GM12878 (cell line): ENCODE measurements around the gene TMEM89. TPM values are rescaled to one million over a fixed set of nuclear protein-coding genes. Genes with fewer than 3 reads are reported as not detected.

ENCODE experiments used
- ATAC-seq: fragments of 200-7000 bp; cut with Tn5 transposase; 3 replicates; pipeline ENCODE4 v1.9.1; 2020; ENCODE audit warnings: mild to moderate bottlenecking, moderate library complexity
- BruUV-seq: library from RNA; stranded (reverse); fragments of 400-500 nt; replicated peaks from 2 replicates; lab custom pipeline; 2021; lab: Mats Ljungman, UMichigan
- CTCF ChIA-PET: fragments of 300-600 bp; sonication (Branson Sonifier 250); formaldehyde crosslinking; extraction: SDS; loops from one replicate; lab custom pipeline; 2021; ENCODE audit warnings: inconsistent platforms; lab: Yijun Ruan, JAX
- POLR2A ChIA-PET: fragments of 350-600 bp; formaldehyde crosslinking; extraction: SDS; loops from one replicate; lab custom pipeline; 2021; ENCODE audit warnings: inconsistent platforms; lab: Charles Lee
- RAD21 ChIA-PET: fragments of 300-600 bp; sonication (Branson Sonifier 250); formaldehyde crosslinking; loops from one replicate; lab custom pipeline; 2023; ENCODE audit warnings: antibody characterized with exemption; ENCODE audit not compliant: unreplicated experiment; lab: Charles Lee
- SMC1A ChIA-PET: fragments of 300-600 bp; sonication (Branson Sonifier 250); formaldehyde crosslinking; loops from one replicate; lab custom pipeline; 2023; ENCODE audit not compliant: unreplicated experiment, uncharacterized antibody; lab: Charles Lee
- DNase-seq: peaks from one replicate; pipeline ENCODE4 v3.0.0-alpha.2; 2011; ENCODE audit warnings: low read depth, low spot score
- FAIRE-seq: peaks from 3 replicates; lab custom pipeline; 2011; peaks lifted over from hg19 to GRCh38; lab: Jason Lieb, UNC
- H2AFZ ChIP-seq: 2 replicates; pipeline ENCODE4 v1.6.0; 2011; ENCODE audit warnings: low read depth, low read length, control low read depth; ENCODE audit not compliant: control insufficient read depth
- H3K27ac ChIP-seq: 2 replicates; pipeline ENCODE4 v1.5.1; 2011; ENCODE audit warnings: control low read depth; ENCODE audit not compliant: control insufficient read depth, insufficient read depth
- H3K27me3 ChIP-seq, 2 experiments: replicated peaks in 1 of 2; 2 replicates each; pipeline versions ENCODE4 v1.6.0 to v1.6.1; 2011; ENCODE audit warnings: low read length in 1 of 2; ENCODE audit not compliant: control insufficient read depth in 2 of 2, insufficient read depth in 2 of 2
- H3K36me3 ChIP-seq, 2 experiments: 2 replicates each; pipeline ENCODE4 v1.5.1; 2011; ENCODE audit warnings: low read length in 1 of 2; ENCODE audit not compliant: control insufficient read depth in 2 of 2, insufficient read depth in 2 of 2
- H3K4me1 ChIP-seq: 2 replicates; pipeline ENCODE4 v1.6.1; 2011; ENCODE audit warnings: mild to moderate bottlenecking, low read length, moderate library complexity, mixed read lengths; ENCODE audit not compliant: control insufficient read depth, insufficient read depth
- H3K4me2 ChIP-seq: 2 replicates; pipeline ENCODE4 v1.6.0; 2011; ENCODE audit warnings: control low read depth; ENCODE audit not compliant: control insufficient read depth, insufficient read depth
- H3K4me3 ChIP-seq: fragments of 200-600 bp; sonication (generic); 2 replicates; pipeline ENCODE4 v1.5.1; 2016
- H3K79me2 ChIP-seq: 2 replicates; pipeline ENCODE4 v1.6.0; 2011; ENCODE audit warnings: low read length; ENCODE audit not compliant: control insufficient read depth, insufficient read depth
- H3K9ac ChIP-seq: 2 replicates; pipeline ENCODE4 v1.8.0; 2011; ENCODE audit warnings: low read length, control low read depth, mixed read lengths; ENCODE audit not compliant: control insufficient read depth, insufficient read depth
- H3K9me3 ChIP-seq: replicated peaks from 3 replicates; pipeline ENCODE4 v1.5.1; 2011; ENCODE audit warnings: mild to moderate bottlenecking, low read length; ENCODE audit not compliant: control insufficient read depth, insufficient read depth
- H4K20me1 ChIP-seq: 2 replicates; pipeline ENCODE4 v1.6.0; 2011; ENCODE audit not compliant: control insufficient read depth, insufficient read depth
- BCLAF1 ChIP-seq: fragments of 450-650 bp; IDR thresholded peaks from 2 replicates; pipeline ENCODE4 v1.6.1; 2017; ENCODE audit warnings: antibody characterized with exemption, mild to moderate bottlenecking, moderate library complexity
- E2F4 ChIP-seq: IDR thresholded peaks from 2 replicates; pipeline ENCODE4 v1.6.1; 2012; ENCODE audit warnings: low read depth, low read length, improper control_type of control experiment
- FOXK2 ChIP-seq: fragments of 450-650 bp; IDR thresholded peaks from 2 replicates; pipeline ENCODE4 v1.6.1; 2017; ENCODE audit warnings: mild to moderate bottlenecking, moderate library complexity
- IKZF1 ChIP-seq: fragments of 450-650 bp; conservative IDR thresholded peaks from 2 replicates; pipeline ENCODE4 v1.6.1; 2017; ENCODE audit warnings: antibody characterized with exemption, mild to moderate bottlenecking
- KLF5 ChIP-seq: fragments of 450-650 bp; IDR thresholded peaks from 2 replicates; pipeline ENCODE4 v1.6.1; 2014; ENCODE audit warnings: mild to moderate bottlenecking; ENCODE audit not compliant: partially characterized antibody
- LARP7 ChIP-seq: fragments of 450-650 bp; IDR thresholded peaks from 2 replicates; pipeline ENCODE4 v1.6.1; 2017; ENCODE audit warnings: mild to moderate bottlenecking
- PAX8 ChIP-seq: fragments of 450-650 bp; IDR thresholded peaks from 2 replicates; pipeline ENCODE4 v1.6.1; 2017; ENCODE audit warnings: mild to moderate bottlenecking, moderate library complexity
- POLR2AphosphoS2 ChIP-seq: IDR thresholded peaks from 2 replicates; pipeline ENCODE4 v1.6.1; 2011; ENCODE audit warnings: low read depth, mild to moderate bottlenecking, low read length, improper control_type of control experiment, moderate library complexity
- SMAD5 ChIP-seq: IDR thresholded peaks from 2 replicates; pipeline ENCODE4 v1.6.1; 2016; ENCODE audit warnings: antibody characterized with exemption, low read depth
- SMARCA5 ChIP-seq: fragments of 450-650 bp; IDR thresholded peaks from 2 replicates; pipeline ENCODE4 v1.6.1; 2017; ENCODE audit warnings: mild to moderate bottlenecking
- STAT3 ChIP-seq: IDR thresholded peaks from 2 replicates; pipeline ENCODE4 v1.6.1; 2011; ENCODE audit warnings: low read depth, low read length, improper control_type of control experiment
- ZBED1 ChIP-seq: IDR thresholded peaks from 2 replicates; pipeline ENCODE4 v1.6.1; 2016; ENCODE audit warnings: borderline replicate concordance
- WGBS: methylation state at CpG from one replicate; pipeline ENCODE4 v1.1.6; 2016; ENCODE audit warnings: low lambda C conversion rate; ENCODE audit not compliant: insufficient replicate concordance, insufficient coverage; ENCODE audit errors: missing lambda C conversion rate; 5-methylcytosine and 5-hydroxymethylcytosine counted together
- in situ Hi-C: fragments of 300-500 bp; cut with MboI; formaldehyde crosslinking; loops from 9 replicates; pipeline ENCODE4 v1.14.3; 2018; ENCODE audit warnings: mixed read lengths
- intact Hi-C: fragments of 100-400 bp; cut with micrococcal nuclease; formaldehyde crosslinking; loops from one replicate; pipeline ENCODE4 v1.14.2; 2022; ENCODE audit not compliant: unreplicated experiment
- polyA plus RNA-seq, 11 experiments: library from polyadenylated mRNA; depleted of rRNA in 4 of 11; unstranded in 6 of 11; stranded (reverse) in 5 of 11; fragments of >200 nt; fragmentation: Nextera tagmentation in 4 of 11; fragmentation: Illumina TruSeq in 1 of 11; extraction: Ambion mirVana in 4 of 11; extraction: Trizol in 1 of 11; gene quantifications; 1 replicate in 1 of 11; 2 replicates in 10 of 11; pipeline versions ENCODE4 v1.2.1 to v1.2.3, GENCODE V29; 2011 to 2016; ENCODE audit warnings: inconsistent platforms in 2 of 11, missing spikeins in 2 of 11, low read depth in 1 of 11
- total RNA-seq, 4 experiments: library from RNA; depleted of rRNA in 3 of 4; stranded (reverse); fragments of >200 nt in 3 of 4; fragmentation: Illumina TruSeq in 1 of 4; extraction: Trizol in 1 of 4; gene quantifications; 2 replicates each; pipeline versions ENCODE4 v1.2.1 to v1.2.3, GENCODE V29; 2013 to 2021

TMEM89 gene
- total and polyA plus RNA-seq, 10 of the 15 experiments (the other 5 are each of a cell fraction or from before 2014, with no cell fraction given), result not detected

GRCh38 chr3:48575366-48575765 is 46.2 kb downstream of the TMEM89 start:
- Histone ChIP-seq H3K36me3 (no peaks in the 10 kb centered on the region), H2AFZ (no peak overlapping the region), H3K27ac (no peak overlapping the region), H3K79me2 (no peaks in the 10 kb centered on the region), H4K20me1 (no peaks in the 10 kb centered on the region), H3K4me2 (no peak overlapping the region), H3K9me3 (no peaks in the 10 kb centered on the region), H3K4me3 (no peak overlapping the region), H3K27me3 (no peaks in the 10 kb centered on the region; a peak in 1 of 4 replicates), H3K9ac (no peak overlapping the region), H3K4me1 (no peaks in the 10 kb centered on the region)
- no peak for TF ChIP-seq LARP7
- no peak for TF ChIP-seq FOXK2
- TF ChIP-seq PAX8, result no peak
- TF ChIP-seq SMARCA5, result no peak
- TF ChIP-seq IKZF1, result no peak
- no peak for TF ChIP-seq E2F4
- TF ChIP-seq BCLAF1, result no peak
- TF ChIP-seq STAT3, result no peak
- no peak for TF ChIP-seq SMAD5
- no peak for TF ChIP-seq POLR2AphosphoS2
- no peak for TF ChIP-seq KLF5
- no peak for TF ChIP-seq ZBED1
- RAD21 ChIA-PET, result no interaction called here
- SMC1A ChIA-PET, result no interaction called here
- no peak for FAIRE-seq
- BruUV-seq, result no TSS peak
- ATAC-seq, result no peak
- in situ Hi-C loops (no loop called here), intact Hi-C loops (no loop called here)
- CTCF ChIA-PET, result no interaction called here
- no peak for DNase-seq
- WGBS, result 29% methylated on average over 17 of the region's 17 CpGs
- POLR2A ChIA-PET, result no interaction called here
